HL-60/S4 treated with phorbol 12-myristate 13-acetate at 8.2 ng/mL for 4 days and 3 days (cell line): ENCODE data around the gene LRRC61.

Experiments used
- in situ Hi-C: fragments of 300-500 bp; cut with MboI; formaldehyde crosslinking; loops from 2 replicates; pipeline ENCODE4 v1.15.0; 2022; ENCODE audit warnings: low sequenced_read_pairs

Gene LRRC61

GRCh38 chr7:150368884-150369747 lies 46.0 kb downstream of the LRRC61 start:
- in situ Hi-C loops: no loop called here

- in situ Hi-C loops: no loop called here
Observed at GRCh38 chr7:150369748-150370501, 46.8 kb downstream of the LRRC61 start.

GRCh38 chr7:150370612-150371071 lies 47.5 kb downstream of the LRRC61 start:
- in situ Hi-C loops: no loop called here

- in situ Hi-C loops: no loop called here
Observed at GRCh38 chr7:150371131-150371995, 48.2 kb downstream of the LRRC61 start.

- in situ Hi-C loops: no loop called here
Observed at GRCh38 chr7:150371996-150372270, 48.8 kb downstream of the LRRC61 start.

- in situ Hi-C loops: no loop called here
Observed at GRCh38 chr7:150372271-150373048, 49.3 kb downstream of the LRRC61 start.

GRCh38 chr7:150373049-150373801 lies 50.1 kb downstream of the LRRC61 start:
- in situ Hi-C loops: no loop called here

- in situ Hi-C loops: no loop called here
Observed at GRCh38 chr7:150374026-150374425, 50.9 kb downstream of the LRRC61 start.

- in situ Hi-C loops: no loop called here
Observed at GRCh38 chr7:150374472-150374871, 51.3 kb downstream of the LRRC61 start.

GRCh38 chr7:150375662-150376521 lies 52.7 kb downstream of the LRRC61 start:
- in situ Hi-C loops: no loop called here

- in situ Hi-C loops: no loop called here
Observed at GRCh38 chr7:150376560-150376959, 53.4 kb downstream of the LRRC61 start.

- in situ Hi-C loops: no loop called here
Observed at GRCh38 chr7:150377196-150377595, 54.0 kb downstream of the LRRC61 start.

- in situ Hi-C loops: no loop called here
Observed at GRCh38 chr7:150377635-150378034, 54.5 kb downstream of the LRRC61 start.

- in situ Hi-C loops: no loop called here
Observed at GRCh38 chr7:150378115-150378852, 55.1 kb downstream of the LRRC61 start.

GRCh38 chr7:150378853-150379440 lies 55.8 kb downstream of the LRRC61 start, which contains the start of gene ZNF775:
Gene ZNF775 (plus strand): TSS chr7:150379330. CDS start chr7:150388471, 9,141 bp downstream.
- in situ Hi-C loops: no loop called here

- in situ Hi-C loops: no loop called here
Observed at GRCh38 chr7:150379441-150380379, 56.6 kb downstream of the LRRC61 start.

GRCh38 chr7:150380463-150380862 lies 57.3 kb downstream of the LRRC61 start:
- in situ Hi-C loops: no loop called here
